ENCODE data around the gene ADRB1.
A peak's percentile ranks its signal among the peaks of the same experiment; 100 is the strongest.

Gene ADRB1

GRCh38 chr10:114095559-114096337 lies 52.1 kb downstream of the ADRB1 start:
- peak; percentile 15 for DNase-seq

Data from CD4-positive, alpha-beta T cell treated with Interleukin-10 for 1 hour (primary cell).